HEK293 (cell line): ENCODE measurements around the gene EPHX1.
A peak's percentile ranks its signal among the peaks of the same experiment; 100 is the strongest.

Experiments used
- CTCF ChIP-seq: fragments of 450-650 bp; formaldehyde crosslinking; IDR thresholded peaks from 2 replicates; pipeline ENCODE4 v1.5.1; 2016; ENCODE audit warnings: missing biosample characterization, missing genetic modification characterization
- KLF1 ChIP-seq: fragments of 450-650 bp; formaldehyde crosslinking; IDR thresholded peaks from 2 replicates; pipeline ENCODE4 v1.5.1; 2016; ENCODE audit warnings: missing biosample characterization, missing genetic modification characterization
- ZNF175 ChIP-seq: fragments of 450-650 bp; formaldehyde crosslinking; IDR thresholded peaks from 2 replicates; pipeline ENCODE4 v1.5.1; 2016; ENCODE audit warnings: missing biosample characterization, missing genetic modification characterization
- ZNF391 ChIP-seq: fragments of 450-650 bp; formaldehyde crosslinking; IDR thresholded peaks from 2 replicates; pipeline ENCODE4 v1.5.1; 2016; ENCODE audit warnings: low read depth, missing biosample characterization, missing genetic modification characterization, borderline replicate concordance
- ZNF639 ChIP-seq: fragments of 450-650 bp; formaldehyde crosslinking; IDR thresholded peaks from 2 replicates; pipeline ENCODE4 v1.5.1; 2016; ENCODE audit warnings: missing biosample characterization, missing genetic modification characterization
- ZNF76 ChIP-seq: fragments of 450-650 bp; formaldehyde crosslinking; IDR thresholded peaks from 2 replicates; pipeline ENCODE4; 2016; ENCODE audit warnings: low read depth, missing biosample characterization, missing genetic modification characterization, borderline replicate concordance
- TF ChIP-seq, protein P1 (sequence below): fragments of 450-650 bp; formaldehyde crosslinking; conservative IDR thresholded peaks from 2 replicates; pipeline ENCODE4 v1.5.1; 2016; ENCODE audit warnings: low read depth, missing biosample characterization, missing genetic modification characterization
- TF ChIP-seq, protein P2 (sequence below): fragments of 450-650 bp; formaldehyde crosslinking; IDR thresholded peaks from 2 replicates; pipeline ENCODE4 v1.5.1; 2017; ENCODE audit warnings: missing biosample characterization, missing genetic modification characterization
- TF ChIP-seq, protein P3 (sequence below): fragments of 450-650 bp; formaldehyde crosslinking; IDR thresholded peaks from 2 replicates; pipeline ENCODE4 v1.5.1; 2016; ENCODE audit warnings: missing biosample characterization, missing genetic modification characterization, low read depth

- no peak for TF ChIP-seq ZNF76 (tag by site-specific recombination)
- TF ChIP-seq CTCF (tag by site-specific recombination), result no peak
- TF ChIP-seq, protein P1, sequence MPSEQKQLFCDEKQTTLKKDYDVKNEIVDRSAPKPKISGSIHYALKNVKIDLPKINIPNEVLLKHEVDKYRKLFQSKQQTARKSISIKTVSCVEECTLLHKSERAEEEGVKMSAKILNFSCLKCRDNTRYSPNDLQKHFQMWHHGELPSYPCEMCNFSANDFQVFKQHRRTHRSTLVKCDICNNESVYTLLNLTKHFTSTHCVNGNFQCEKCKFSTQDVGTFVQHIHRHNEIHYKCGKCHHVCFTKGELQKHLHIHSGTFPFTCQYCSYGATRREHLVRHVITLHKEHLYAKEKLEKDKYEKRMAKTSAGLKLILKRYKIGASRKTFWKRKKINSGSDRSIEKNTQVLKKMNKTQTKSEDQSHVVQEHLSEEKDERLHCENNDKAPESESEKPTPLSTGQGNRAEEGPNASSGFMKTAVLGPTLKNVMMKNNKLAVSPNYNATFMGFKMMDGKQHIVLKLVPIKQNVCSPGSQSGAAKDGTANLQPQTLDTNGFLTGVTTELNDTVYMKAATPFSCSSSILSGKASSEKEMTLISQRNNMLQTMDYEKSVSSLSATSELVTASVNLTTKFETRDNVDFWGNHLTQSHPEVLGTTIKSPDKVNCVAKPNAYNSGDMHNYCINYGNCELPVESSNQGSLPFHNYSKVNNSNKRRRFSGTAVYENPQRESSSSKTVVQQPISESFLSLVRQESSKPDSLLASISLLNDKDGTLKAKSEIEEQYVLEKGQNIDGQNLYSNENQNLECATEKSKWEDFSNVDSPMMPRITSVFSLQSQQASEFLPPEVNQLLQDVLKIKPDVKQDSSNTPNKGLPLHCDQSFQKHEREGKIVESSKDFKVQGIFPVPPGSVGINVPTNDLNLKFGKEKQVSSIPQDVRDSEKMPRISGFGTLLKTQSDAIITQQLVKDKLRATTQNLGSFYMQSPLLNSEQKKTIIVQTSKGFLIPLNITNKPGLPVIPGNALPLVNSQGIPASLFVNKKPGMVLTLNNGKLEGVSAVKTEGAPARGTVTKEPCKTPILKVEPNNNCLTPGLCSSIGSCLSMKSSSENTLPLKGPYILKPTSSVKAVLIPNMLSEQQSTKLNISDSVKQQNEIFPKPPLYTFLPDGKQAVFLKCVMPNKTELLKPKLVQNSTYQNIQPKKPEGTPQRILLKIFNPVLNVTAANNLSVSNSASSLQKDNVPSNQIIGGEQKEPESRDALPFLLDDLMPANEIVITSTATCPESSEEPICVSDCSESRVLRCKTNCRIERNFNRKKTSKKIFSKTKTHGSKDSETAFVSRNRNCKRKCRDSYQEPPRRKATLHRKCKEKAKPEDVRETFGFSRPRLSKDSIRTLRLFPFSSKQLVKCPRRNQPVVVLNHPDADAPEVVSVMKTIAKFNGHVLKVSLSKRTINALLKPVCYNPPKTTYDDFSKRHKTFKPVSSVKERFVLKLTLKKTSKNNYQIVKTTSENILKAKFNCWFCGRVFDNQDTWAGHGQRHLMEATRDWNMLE (tag by site-specific recombination), result no peak
- TF ChIP-seq, protein P2, sequence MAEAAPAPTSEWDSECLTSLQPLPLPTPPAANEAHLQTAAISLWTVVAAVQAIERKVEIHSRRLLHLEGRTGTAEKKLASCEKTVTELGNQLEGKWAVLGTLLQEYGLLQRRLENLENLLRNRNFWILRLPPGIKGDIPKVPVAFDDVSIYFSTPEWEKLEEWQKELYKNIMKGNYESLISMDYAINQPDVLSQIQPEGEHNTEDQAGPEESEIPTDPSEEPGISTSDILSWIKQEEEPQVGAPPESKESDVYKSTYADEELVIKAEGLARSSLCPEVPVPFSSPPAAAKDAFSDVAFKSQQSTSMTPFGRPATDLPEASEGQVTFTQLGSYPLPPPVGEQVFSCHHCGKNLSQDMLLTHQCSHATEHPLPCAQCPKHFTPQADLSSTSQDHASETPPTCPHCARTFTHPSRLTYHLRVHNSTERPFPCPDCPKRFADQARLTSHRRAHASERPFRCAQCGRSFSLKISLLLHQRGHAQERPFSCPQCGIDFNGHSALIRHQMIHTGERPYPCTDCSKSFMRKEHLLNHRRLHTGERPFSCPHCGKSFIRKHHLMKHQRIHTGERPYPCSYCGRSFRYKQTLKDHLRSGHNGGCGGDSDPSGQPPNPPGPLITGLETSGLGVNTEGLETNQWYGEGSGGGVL (tag by site-specific recombination), result no peak
- TF ChIP-seq ZNF175, result no peak
- no peak for TF ChIP-seq ZNF391 (tag by site-specific recombination)
- TF ChIP-seq KLF1 (tag by site-specific recombination), result peak; percentile 89
- TF ChIP-seq ZNF639 (tag by site-specific recombination), result peak; percentile 35; the same call in 1 of the 2 replicates
- TF ChIP-seq, protein P3, sequence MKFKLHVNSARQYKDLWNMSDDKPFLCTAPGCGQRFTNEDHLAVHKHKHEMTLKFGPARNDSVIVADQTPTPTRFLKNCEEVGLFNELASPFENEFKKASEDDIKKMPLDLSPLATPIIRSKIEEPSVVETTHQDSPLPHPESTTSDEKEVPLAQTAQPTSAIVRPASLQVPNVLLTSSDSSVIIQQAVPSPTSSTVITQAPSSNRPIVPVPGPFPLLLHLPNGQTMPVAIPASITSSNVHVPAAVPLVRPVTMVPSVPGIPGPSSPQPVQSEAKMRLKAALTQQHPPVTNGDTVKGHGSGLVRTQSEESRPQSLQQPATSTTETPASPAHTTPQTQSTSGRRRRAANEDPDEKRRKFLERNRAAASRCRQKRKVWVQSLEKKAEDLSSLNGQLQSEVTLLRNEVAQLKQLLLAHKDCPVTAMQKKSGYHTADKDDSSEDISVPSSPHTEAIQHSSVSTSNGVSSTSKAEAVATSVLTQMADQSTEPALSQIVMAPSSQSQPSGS, result no peak
Measured at GRCh38 chr1:225813214-225813964, 3.5 kb downstream of the EPHX1 start.
